Erythroblast (primary cell): ENCODE measurements around the gene LGALS9B.
"Not testable (repeated sequence)": the region's sequence is repeated elsewhere in the genome, so short reads cannot be mapped to it uniquely, and the experiment has no call there.

Experiments used
- GATA1 ChIP-seq: IDR thresholded peaks from 2 replicates; pipeline ENCODE4 v1.6.1; 2011; ENCODE audit warnings: low read depth, mild to moderate bottlenecking, control low read depth, low read length, moderate library complexity
- POLR2A ChIP-seq: IDR thresholded peaks from 2 replicates; pipeline ENCODE4 v1.6.1; 2011; ENCODE audit warnings: mild to moderate bottlenecking, low read length

- TF ChIP-seq POLR2A, GATA1: not testable (repeated sequence)
These were observed 1.8 kb downstream of the LGALS9B start for GRCh38 chr17:20465535-20465934.
